Adrenal gland (tissue), 12 donors: ENCODE results near the gene SPINT2. TPM values are rescaled to one million over a fixed set of nuclear protein-coding genes. Genes with fewer than 3 reads are reported as not detected.

Experiments
- DNase-seq, 7 donors: peaks; one replicate each; pipeline ENCODE4 v3.0.0-alpha.2; 2019 to 2020
- H3K27ac ChIP-seq, 5 donors: fragments of 200-600 bp; sonication (generic) in 4 of 5; 1 replicate in 3 of 5; 2 replicates in 2 of 5; pipeline versions ENCODE4 v1.5.1 to v1.8.0; 2016 to 2020; ENCODE audit warnings: mild to moderate bottlenecking in 1 of 5
- H3K27me3 ChIP-seq: fragments of 200-600 bp; 2 replicates; pipeline ENCODE4 v1.8.0; 2021
- H3K36me3 ChIP-seq, 2 donors: fragments of 200-600 bp; replicated peaks in 1 of 2; 1 replicate in 1 of 2; 2 replicates in 1 of 2; pipeline versions ENCODE4 v1.5.1 to v1.8.0; 2018 to 2022
- H3K4me1 ChIP-seq, 2 donors: fragments of 200-600 bp; replicated peaks in 1 of 2; 1 replicate in 1 of 2; 2 replicates in 1 of 2; pipeline versions ENCODE4 v1.5.1 to v1.8.0; 2018 to 2021
- H3K4me3 ChIP-seq, 4 donors: fragments of 200-600 bp; sonication (generic) in 3 of 4; one replicate each; pipeline ENCODE4 v1.5.1; 2016 to 2018
- H3K9me3 ChIP-seq, 3 donors: fragments of 200-600 bp; sonication (generic) in 1 of 3; replicated peaks in 1 of 3; 1 replicate in 2 of 3; 2 replicates in 1 of 3; pipeline versions ENCODE4 v1.5.1 to v1.8.0; 2016 to 2021
- POLR2A ChIP-seq, 2 donors: fragments of 450-650 bp; IDR thresholded peaks; one replicate each; pipeline ENCODE4 v1.6.1; 2017; ENCODE audit warnings: antibody characterized with exemption in 2 of 2, mild to moderate bottlenecking in 2 of 2, moderate library complexity in 1 of 2
- WGBS, 4 donors: extraction: QIAGEN DNeasy Blood & Tissue Kit in 2 of 4; methylation state at CpG; one replicate each; pipeline versions ENCODE4 v1.1.5 to v1.1.7; 2013 to 2017; 5-methylcytosine and 5-hydroxymethylcytosine counted together
- intact Hi-C, 2 donors: fragments of 100-400 bp; cut with DNase I; formaldehyde crosslinking; loops; one replicate each; pipeline versions ENCODE4 v1.14.1 to v1.15.0; 2022 to 2023
- polyA plus RNA-seq, 3 donors: library from polyadenylated mRNA; stranded (reverse); fragments of 200-250 nt in 2 of 3; fragments of 350-450 nt in 1 of 3; fragmentation: Illumina TruSeq in 1 of 3; extraction: RNeasy Lipid Tissue Mini Kit (QIAGEN cat#74804) in 1 of 3; gene quantifications; one replicate each; pipeline ENCODE4 v1.2.3, GENCODE V29; 2013 to 2014
- total RNA-seq, 9 donors: library from RNA; depleted of rRNA in 4 of 9; stranded (reverse); fragments of >200 nt in 4 of 9; fragments of 120-200 nt in 1 of 9; fragmentation: NEBNext Ultra II Directional in 1 of 9; extraction: Animal tissue kit (Norgen Biotek cat#: 25700) in 1 of 9; gene quantifications; one replicate each; pipeline versions ENCODE4 v1.1.0 to v1.2.4, GENCODE V29; 2013 to 2023
- TF ChIP-seq, protein P1 (sequence below), 6 experiments: fragments of 450-650 bp in 4 of 6; fragments of 200-600 bp in 2 of 6; sonication (generic) in 1 of 6; IDR thresholded peaks; 1 replicate in 5 of 6; 2 replicates in 1 of 6; pipeline versions ENCODE4 v1.5.1 to v1.8.0; 2016 to 2021; ENCODE audit warnings: antibody characterized with exemption in 6 of 6, mild to moderate bottlenecking in 2 of 6, moderate library complexity in 1 of 6
- donor health status: healthy with polysubstance abuse.
- donor health status: Bipolar disorder and iron deficiency.
- donor health status: DM: yes; HTN: yes; CAD: no.
- donor health status: DM: no; HTN: no; CAD: no.
- donor health status: DM: no; HTN: no; CAD: no.
- donor health status: DM: yes; HTN: yes; CAD: no.

SPINT2 gene
- total and polyA plus RNA-seq, 12 donors, result 33.4 to 233 (median 68.8) TPM

DNA sequence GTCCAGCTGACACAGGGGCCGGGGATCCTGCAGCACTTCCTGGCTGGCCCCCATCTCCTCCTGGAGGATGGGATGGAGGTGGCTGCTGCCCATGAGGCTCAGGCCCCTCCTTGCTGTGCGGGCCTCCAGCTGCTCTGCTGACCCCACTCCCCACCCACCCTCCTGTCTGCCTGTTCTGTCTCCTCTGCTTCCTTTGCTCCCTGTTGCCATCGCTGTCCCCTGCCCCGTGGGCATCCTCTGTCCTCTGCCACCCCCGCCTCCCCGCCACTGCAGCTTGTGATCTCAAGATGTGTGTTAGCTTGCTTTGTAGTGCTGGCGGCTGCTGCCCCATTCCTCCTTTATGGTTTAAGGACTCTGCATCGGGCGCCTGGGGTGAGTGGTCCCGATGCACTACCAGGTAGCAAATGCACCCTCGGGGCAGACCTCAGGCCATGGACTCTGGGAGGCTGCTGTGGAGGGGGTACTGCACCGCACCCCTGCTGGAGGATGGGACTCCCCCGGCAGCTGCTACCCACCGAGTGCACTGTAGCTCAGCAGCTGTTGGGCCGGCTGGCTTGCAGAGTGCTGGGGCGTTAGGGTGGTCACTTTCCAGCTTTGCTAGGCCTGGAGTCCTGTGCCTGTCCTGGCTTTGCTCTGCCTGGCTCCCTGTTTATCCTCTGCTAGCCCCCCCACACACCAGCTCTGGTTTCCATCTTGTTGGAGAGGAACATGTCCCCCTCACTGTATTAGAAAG lies 23.9 kb downstream of the SPINT2 start:
- Histone ChIP-seq H3K27ac (no peak overlapping the region), H3K27me3 (no peaks in the 10 kb centered on the region), H3K4me1 (peaks cover 0 to 22% of the 10 kb centered on the region in 2 donors), H3K9me3 (no peaks in the 10 kb centered on the region), H3K36me3 (peaks cover 0 to 32% of the 10 kb centered on the region in 2 donors), H3K4me3 (no peak overlapping the region)
- intact Hi-C loops, result no loop called here
- TF ChIP-seq, protein P1, sequence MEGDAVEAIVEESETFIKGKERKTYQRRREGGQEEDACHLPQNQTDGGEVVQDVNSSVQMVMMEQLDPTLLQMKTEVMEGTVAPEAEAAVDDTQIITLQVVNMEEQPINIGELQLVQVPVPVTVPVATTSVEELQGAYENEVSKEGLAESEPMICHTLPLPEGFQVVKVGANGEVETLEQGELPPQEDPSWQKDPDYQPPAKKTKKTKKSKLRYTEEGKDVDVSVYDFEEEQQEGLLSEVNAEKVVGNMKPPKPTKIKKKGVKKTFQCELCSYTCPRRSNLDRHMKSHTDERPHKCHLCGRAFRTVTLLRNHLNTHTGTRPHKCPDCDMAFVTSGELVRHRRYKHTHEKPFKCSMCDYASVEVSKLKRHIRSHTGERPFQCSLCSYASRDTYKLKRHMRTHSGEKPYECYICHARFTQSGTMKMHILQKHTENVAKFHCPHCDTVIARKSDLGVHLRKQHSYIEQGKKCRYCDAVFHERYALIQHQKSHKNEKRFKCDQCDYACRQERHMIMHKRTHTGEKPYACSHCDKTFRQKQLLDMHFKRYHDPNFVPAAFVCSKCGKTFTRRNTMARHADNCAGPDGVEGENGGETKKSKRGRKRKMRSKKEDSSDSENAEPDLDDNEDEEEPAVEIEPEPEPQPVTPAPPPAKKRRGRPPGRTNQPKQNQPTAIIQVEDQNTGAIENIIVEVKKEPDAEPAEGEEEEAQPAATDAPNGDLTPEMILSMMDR (IDR thresholded peaks at IDR 0.05), result no peak
- no peak for TF ChIP-seq POLR2A (IDR thresholded peaks at IDR 0.05)
- no peak for DNase-seq
- 79 to 87% (median 84%) methylated on average over 9 to 16 of the region's 16 CpGs for WGBS, 4 donors

DNA sequence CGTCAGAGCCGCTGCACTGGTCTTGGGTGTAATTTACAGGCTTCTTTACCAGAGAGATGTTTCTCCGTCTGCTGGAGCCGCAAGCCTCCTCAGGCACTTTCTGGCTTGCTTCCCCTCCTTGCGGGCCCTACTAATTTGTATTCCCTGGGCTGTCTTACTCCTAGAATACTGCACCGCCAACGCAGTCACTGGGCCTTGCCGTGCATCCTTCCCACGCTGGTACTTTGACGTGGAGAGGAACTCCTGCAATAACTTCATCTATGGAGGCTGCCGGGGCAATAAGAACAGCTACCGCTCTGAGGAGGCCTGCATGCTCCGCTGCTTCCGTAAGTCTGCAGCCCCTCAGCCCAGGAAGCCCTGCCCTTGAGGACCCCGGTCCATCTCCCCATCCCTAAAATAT lies 25.6 kb downstream of the SPINT2 start:
- H3K4me3 ChIP-seq, result no peak overlapping the region
- intact Hi-C loops, result no loop called here
- no peak overlapping the region for H3K27ac ChIP-seq
- H3K9me3 ChIP-seq, result no peaks in the 10 kb centered on the region
- H3K36me3 ChIP-seq, result peaks cover 0 to 32% of the 10 kb centered on the region in 2 donors
- TF ChIP-seq, protein P1 (IDR thresholded peaks at IDR 0.05), result no peak
- TF ChIP-seq POLR2A (IDR thresholded peaks at IDR 0.05), result no peak
- H3K27me3 ChIP-seq, result no peaks in the 10 kb centered on the region
- WGBS, 4 donors, result 96 to 97% (median 96%) methylated on average over 9 to 15 of the region's 15 CpGs
- peaks cover 0 to 12% of the 10 kb centered on the region in 2 donors for H3K4me1 ChIP-seq
- DNase-seq, result no peak

DNA sequence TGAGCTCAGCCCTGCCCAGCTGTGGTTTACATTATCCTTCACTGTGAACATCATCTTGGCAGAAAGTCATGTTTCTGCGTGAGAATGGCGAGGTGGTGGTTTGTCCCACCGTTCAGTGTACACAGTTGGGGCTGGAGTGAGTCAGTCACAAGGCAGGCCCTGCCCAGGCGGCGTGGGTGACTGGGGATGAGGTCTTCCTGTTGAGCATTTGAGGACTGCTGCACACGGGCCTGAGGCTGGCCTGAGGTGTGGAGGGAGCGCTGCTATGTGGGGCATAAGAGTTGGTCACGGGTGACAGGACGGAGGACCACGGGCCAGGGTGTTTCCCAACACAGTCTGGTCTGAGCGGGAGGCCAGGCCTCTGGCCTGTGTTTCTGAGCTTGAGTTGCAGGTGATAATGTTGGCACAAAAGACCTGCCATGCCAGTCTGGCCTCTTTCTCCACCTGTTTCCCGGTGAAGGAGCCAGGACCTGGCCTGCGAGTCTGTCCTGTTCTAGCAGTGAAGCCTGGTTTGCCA lies 26.3 kb downstream of the SPINT2 start:
- TF ChIP-seq, protein P1 (IDR thresholded peaks at IDR 0.05), result no peak
- TF ChIP-seq POLR2A (IDR thresholded peaks at IDR 0.05), result no peak
- Histone ChIP-seq H3K4me1 (peaks cover 0 to 5% of the 10 kb centered on the region in 2 donors), H3K27me3 (no peaks in the 10 kb centered on the region), H3K4me3 (no peak overlapping the region), H3K36me3 (peaks cover 0 to 32% of the 10 kb centered on the region in 2 donors), H3K27ac (no peak overlapping the region), H3K9me3 (no peaks in the 10 kb centered on the region)
- no peak for DNase-seq
- 84 to 91% (median 89%) methylated on average over 11 to 13 of the region's 13 CpGs for WGBS, 4 donors
- intact Hi-C loops, result no loop called here

DNA sequence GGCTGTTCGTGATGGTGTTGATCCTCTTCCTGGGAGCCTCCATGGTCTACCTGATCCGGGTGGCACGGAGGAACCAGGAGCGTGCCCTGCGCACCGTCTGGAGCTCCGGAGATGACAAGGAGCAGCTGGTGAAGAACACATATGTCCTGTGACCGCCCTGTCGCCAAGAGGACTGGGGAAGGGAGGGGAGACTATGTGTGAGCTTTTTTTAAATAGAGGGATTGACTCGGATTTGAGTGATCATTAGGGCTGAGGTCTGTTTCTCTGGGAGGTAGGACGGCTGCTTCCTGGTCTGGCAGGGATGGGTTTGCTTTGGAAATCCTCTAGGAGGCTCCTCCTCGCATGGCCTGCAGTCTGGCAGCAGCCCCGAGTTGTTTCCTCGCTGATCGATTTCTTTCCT lies 27.5 kb downstream of the SPINT2 start:
- H3K36me3 ChIP-seq, result peaks cover 0 to 32% of the 10 kb centered on the region in 2 donors

More for the DNA sequence above, 27.5 kb downstream of the SPINT2 start:
- intact Hi-C loops, result no loop called here
- WGBS, 4 donors, result 85 to 89% (median 87%) methylated on average over 8 to 15 of the region's 15 CpGs
- TF ChIP-seq, protein P1 (IDR thresholded peaks at IDR 0.05), result no peak
- TF ChIP-seq POLR2A (IDR thresholded peaks at IDR 0.05), result no peak
- H3K4me3 ChIP-seq, result no peak overlapping the region
- DNase-seq, result no peak
- no peaks in the 10 kb centered on the region for H3K4me1 ChIP-seq
- no peaks in the 10 kb centered on the region for H3K9me3 ChIP-seq
- H3K27ac ChIP-seq, result no peak overlapping the region
- no peaks in the 10 kb centered on the region for H3K27me3 ChIP-seq
